ENCODE results near the gene PIEZO1. TPM values are rescaled to one million over a fixed set of nuclear protein-coding genes. Genes with fewer than 3 reads are reported as not detected.
A peak's percentile ranks its signal among the peaks of the same experiment; 100 is the strongest.
"Not testable (repeated sequence)": the region's sequence is repeated elsewhere in the genome, so short reads cannot be mapped to it uniquely, and the experiment has no call there.

Gene PIEZO1, protein sequence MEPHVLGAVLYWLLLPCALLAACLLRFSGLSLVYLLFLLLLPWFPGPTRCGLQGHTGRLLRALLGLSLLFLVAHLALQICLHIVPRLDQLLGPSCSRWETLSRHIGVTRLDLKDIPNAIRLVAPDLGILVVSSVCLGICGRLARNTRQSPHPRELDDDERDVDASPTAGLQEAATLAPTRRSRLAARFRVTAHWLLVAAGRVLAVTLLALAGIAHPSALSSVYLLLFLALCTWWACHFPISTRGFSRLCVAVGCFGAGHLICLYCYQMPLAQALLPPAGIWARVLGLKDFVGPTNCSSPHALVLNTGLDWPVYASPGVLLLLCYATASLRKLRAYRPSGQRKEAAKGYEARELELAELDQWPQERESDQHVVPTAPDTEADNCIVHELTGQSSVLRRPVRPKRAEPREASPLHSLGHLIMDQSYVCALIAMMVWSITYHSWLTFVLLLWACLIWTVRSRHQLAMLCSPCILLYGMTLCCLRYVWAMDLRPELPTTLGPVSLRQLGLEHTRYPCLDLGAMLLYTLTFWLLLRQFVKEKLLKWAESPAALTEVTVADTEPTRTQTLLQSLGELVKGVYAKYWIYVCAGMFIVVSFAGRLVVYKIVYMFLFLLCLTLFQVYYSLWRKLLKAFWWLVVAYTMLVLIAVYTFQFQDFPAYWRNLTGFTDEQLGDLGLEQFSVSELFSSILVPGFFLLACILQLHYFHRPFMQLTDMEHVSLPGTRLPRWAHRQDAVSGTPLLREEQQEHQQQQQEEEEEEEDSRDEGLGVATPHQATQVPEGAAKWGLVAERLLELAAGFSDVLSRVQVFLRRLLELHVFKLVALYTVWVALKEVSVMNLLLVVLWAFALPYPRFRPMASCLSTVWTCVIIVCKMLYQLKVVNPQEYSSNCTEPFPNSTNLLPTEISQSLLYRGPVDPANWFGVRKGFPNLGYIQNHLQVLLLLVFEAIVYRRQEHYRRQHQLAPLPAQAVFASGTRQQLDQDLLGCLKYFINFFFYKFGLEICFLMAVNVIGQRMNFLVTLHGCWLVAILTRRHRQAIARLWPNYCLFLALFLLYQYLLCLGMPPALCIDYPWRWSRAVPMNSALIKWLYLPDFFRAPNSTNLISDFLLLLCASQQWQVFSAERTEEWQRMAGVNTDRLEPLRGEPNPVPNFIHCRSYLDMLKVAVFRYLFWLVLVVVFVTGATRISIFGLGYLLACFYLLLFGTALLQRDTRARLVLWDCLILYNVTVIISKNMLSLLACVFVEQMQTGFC (N-terminal part only)
- 100 to 1,000 TPM; 197 to 326 TPM for total RNA-seq

DNA sequence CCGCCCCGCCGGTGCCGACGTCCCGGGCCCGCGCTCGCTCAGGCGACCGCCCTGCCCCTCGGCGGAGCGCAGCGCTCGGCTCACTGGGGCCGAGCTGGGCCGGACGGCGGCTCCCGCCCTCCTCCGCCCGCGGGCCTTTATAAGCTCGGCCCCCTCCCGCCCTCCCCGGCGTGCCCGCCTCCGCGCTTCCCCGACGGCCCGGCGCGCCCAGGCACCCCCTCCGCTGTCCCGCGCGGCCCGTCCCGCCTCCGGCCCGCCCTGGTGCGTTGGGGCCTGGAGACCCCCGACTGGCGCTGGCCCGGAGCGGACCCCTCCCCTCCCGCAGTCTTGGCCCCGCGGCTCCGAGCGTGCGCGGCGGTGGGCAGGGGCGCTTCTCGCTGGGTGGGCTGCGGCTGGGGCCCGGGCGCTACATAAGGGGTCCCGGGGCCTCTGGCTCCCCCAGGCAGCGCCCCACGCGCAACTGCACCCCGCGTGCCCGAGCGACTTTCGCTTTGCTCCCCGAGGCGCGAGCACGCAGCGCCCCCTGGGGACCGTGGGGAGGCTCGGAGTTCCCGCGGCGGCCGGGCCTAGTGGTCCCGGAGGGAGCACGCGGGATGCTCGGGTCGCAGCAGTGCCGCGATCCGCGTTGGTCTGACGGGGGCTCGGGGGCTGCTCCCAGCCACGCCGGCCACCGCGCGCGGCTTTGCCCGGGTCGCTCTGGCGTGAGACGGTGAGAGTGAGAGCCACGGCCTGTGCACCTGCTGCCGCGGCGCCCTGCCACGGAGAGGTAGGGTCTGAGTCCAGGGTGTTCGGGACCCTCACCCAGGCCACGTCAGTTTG, at the start of gene PIEZO1:
TSS of gene PIEZO1 (minus strand) at position 115 of the 819 bp plus-strand sequence. CDS start 256 bp downstream, outside the sequence.
- no peaks in the 10 kb centered on the region for H3K27me3 Mint-ChIP-seq
- H3K4me3 Mint-ChIP-seq = peak within 1 kb of the TSS; percentile 87
- peak; percentile 14 for ATAC-seq (replicated peaks)
- no peak within 1 kb of the TSS for H3K27ac Mint-ChIP-seq
- H3K4me1 Mint-ChIP-seq = peaks cover 16% of the 10 kb centered on the region
- peaks cover 13% of the 10 kb centered on the region for H3K36me3 Mint-ChIP-seq (ENCODE audit: low read depth)
- no peaks in the 10 kb centered on the region for H3K9me3 Mint-ChIP-seq

DNA sequence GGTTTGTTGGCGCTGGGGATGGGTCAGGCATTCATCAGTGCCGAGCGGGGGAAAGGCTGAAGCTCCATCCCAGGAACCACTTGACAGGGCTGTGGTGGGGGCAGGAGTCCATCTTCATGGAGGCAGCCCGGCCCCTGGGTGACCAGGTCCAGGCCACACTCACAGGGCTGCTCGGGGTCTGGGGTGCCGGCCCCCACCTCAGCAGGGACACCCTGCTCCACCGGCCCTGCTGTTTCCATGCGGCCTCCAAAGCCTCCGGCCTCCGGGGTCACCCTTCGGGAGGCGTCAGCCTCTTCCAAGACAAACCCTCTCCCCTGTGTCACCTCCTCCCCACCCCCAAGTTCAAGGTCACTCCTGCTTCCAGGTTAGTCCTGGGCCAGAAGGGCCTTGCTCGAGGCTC, 49.6 kb upstream of the PIEZO1 start:
- H3K4me3 Mint-ChIP-seq = no peak overlapping the region
- H3K4me1 Mint-ChIP-seq = no peaks in the 10 kb centered on the region
- H3K9me3 Mint-ChIP-seq = no peaks in the 10 kb centered on the region
- H3K27me3 Mint-ChIP-seq = no peaks in the 10 kb centered on the region
- no peaks in the 10 kb centered on the region for H3K36me3 Mint-ChIP-seq (ENCODE audit: low read depth)
- H3K27ac Mint-ChIP-seq = no peak overlapping the region
- ATAC-seq (replicated peaks) = no peak

DNA sequence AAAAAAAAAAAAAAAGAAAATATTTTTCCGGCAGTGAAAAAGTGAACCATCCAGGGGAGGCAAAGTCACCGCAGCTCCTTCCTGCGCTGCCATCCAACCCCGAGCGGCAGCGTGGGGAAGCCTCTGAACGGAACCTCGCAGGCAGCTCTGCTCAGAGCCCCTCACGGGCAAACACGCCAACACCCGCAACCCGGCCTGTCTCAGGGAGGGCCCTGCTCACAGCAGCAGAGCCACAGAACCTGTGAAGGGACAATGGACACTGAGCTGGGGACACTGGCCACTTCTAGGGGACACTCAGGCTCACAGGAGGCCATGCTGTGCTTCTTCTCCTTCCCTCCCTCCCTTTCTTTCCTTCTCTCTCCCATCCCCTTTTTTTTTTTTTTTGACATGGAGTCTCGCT, 48.1 kb upstream of the PIEZO1 start:
- H3K4me3 Mint-ChIP-seq = no peak overlapping the region
- peak overlapping the region; percentile 17 for H3K27ac Mint-ChIP-seq
- no peak for ATAC-seq (replicated peaks)
- no peaks in the 10 kb centered on the region for H3K9me3 Mint-ChIP-seq
- no peaks in the 10 kb centered on the region for H3K27me3 Mint-ChIP-seq
- H3K4me1 Mint-ChIP-seq = no peaks in the 10 kb centered on the region
- no peaks in the 10 kb centered on the region for H3K36me3 Mint-ChIP-seq (ENCODE audit: low read depth)

DNA sequence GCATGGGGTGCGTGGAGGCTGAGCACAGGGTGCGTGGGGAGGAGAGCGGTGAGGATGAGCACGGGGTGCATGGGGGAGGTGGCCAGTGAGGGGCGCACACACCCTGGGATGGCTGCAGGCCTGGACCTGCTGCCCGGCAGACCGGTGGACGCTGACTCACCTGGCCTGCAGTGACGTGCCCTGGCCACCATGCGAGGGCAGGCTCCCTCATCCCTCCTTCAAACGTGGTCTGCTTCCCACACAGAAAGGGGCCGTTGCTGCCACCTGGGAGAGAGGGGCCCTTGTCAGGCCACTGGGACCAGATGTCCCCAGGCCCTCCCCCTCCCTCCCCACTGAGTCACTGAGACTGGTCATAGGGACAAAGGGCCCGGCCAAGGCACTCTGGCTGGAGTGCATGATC, 46.8 kb upstream of the PIEZO1 start:
- H3K4me1 Mint-ChIP-seq = no peaks in the 10 kb centered on the region
- no peaks in the 10 kb centered on the region for H3K36me3 Mint-ChIP-seq (ENCODE audit: low read depth)
- no peak for ATAC-seq (replicated peaks)
- H3K27me3 Mint-ChIP-seq = no peaks in the 10 kb centered on the region
- H3K4me3 Mint-ChIP-seq = no peak overlapping the region
- H3K27ac Mint-ChIP-seq = no peak overlapping the region
- H3K9me3 Mint-ChIP-seq = no peaks in the 10 kb centered on the region

DNA sequence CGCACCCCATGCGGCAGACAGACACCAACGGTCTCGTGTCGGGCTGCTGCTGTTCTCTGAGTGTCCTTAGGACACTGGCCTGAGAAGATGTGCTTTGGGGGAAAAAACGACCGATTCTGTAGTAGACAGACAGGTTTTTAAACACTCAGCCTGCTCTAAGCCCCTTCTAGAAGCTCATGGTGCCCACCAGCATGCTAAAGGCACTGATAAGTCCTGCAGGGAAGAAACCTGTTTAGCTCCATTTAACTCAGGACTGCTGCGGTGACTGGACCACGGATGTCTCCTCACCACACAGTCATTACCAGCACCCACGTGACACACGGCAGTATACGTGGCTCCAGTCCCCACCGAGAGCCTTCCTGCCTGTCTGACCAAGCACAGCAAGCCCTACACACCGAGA, 45.8 kb upstream of the PIEZO1 start:
- no peak for ATAC-seq (replicated peaks)
- Mint-ChIP-seq H3K4me3 (no peak overlapping the region), H3K9me3 (no peaks in the 10 kb centered on the region), H3K27ac (no peak overlapping the region), H3K4me1 (no peaks in the 10 kb centered on the region), H3K27me3 (no peaks in the 10 kb centered on the region), H3K36me3 (ENCODE audit: low read depth) (no peaks in the 10 kb centered on the region)

DNA sequence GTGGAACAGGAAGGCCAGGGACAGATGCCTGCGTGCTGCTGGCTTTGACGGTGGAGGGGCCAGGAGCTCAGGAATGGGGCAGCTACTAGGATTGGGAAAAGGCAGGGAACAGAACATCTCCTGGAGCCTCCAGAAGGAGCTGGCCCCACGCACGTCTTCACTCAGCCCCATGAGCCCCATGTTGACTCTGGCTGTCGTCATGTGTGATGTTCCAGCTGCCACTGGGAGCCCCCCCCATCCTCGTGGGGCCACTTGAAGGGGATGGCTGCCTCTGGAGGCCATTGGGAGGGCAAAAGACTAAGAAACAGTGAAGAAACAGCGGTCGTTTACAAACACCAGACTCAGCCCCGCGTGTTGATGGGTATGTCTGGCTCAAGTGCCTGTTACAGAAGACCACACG, 45.2 kb upstream of the PIEZO1 start:
- H3K36me3 Mint-ChIP-seq (ENCODE audit: low read depth) = no peaks in the 10 kb centered on the region
- H3K4me1 Mint-ChIP-seq = no peaks in the 10 kb centered on the region

DNA sequence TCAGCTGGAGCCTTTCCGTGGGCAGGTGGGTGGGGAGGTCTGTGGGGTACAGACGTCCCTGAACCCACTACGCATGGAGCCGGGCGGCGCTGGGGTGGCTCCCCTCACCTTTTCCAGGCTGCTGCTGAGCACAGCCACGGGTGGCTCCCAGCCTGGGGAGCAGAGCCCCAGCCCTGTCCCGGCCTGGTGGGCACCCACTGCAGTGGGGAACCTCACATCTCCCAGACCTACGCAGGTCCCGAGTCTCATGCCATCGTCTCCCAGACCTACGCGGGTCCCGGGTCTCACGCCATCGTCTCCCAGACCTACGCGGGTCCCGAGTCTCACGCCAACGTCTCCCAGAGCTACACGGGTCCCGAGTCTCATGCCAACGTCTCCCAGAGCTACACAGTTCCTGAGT, 43.7 kb upstream of the PIEZO1 start:
- Mint-ChIP-seq H3K27ac (no peak overlapping the region), H3K4me3 (no peak overlapping the region), H3K27me3 (no peaks in the 10 kb centered on the region), H3K4me1 (no peaks in the 10 kb centered on the region), H3K9me3 (no peaks in the 10 kb centered on the region), H3K36me3 (ENCODE audit: low read depth) (no peaks in the 10 kb centered on the region)
- no peak for ATAC-seq (replicated peaks)

More for the DNA sequence above, 45.2 kb upstream of the PIEZO1 start:
- no peak overlapping the region for H3K4me3 Mint-ChIP-seq
- H3K27ac Mint-ChIP-seq = no peak overlapping the region
- H3K27me3 Mint-ChIP-seq = no peaks in the 10 kb centered on the region
- no peaks in the 10 kb centered on the region for H3K9me3 Mint-ChIP-seq
- no peak for ATAC-seq (replicated peaks)

DNA sequence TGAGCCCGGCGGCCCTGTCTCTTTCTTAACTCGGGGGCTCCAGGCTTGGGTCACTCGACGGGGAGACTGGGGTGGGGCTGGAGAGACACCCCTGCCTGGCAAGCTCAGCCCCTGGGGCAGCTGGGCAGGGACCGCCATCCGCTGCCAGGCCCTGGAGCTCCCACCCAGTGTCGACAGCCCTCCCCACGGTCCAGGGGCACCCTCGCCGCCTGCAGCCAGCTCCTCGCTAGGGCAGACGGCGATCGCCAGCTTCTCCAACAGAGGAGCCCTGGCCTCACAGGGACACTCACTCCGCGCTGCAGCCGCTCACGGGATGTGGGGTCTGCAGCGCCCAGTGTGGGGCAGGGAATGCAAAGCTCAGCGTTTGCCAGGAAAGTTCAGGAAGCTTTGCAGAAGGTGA, 42.7 kb upstream of the PIEZO1 start:
- Mint-ChIP-seq H3K9me3 (no peaks in the 10 kb centered on the region), H3K4me1 (no peaks in the 10 kb centered on the region)

DNA sequence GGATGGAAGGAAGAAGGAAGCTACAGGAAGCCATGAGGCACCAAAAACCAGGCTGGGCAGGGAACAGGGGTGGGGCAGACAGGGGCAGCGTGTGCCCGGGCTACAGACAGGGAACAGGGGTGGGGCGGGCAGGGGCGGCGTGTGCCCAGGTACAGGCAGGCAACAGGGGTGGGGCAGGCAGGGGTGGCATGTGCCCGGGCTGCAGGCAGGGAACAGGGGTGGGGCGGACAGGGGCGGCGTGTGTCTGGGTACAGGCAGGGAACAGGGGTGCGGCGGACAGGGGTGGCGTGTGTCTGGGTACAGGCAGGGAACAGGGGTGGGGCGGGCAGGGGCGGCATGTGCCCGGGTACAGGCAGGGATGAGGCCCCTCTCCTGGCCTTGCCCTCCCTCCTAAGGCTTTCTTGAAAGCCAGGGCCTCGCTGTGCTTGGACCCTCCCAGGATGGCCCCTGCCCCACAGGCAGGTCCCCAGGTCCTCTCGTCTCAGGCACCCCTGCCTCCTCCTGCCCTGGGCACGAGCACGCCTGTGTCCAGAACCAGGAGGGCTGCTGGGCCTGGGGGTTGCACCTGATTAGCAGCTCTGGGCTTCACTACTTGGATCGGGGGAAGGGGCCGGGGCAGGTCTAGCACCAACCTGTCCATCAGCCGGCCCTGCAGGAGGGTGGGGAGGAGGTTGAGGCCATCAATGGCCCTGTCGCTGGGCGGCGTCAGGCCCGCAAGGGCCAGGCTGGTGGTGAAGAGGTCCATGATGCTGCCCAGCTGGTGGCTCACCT, 41.2 kb upstream of the PIEZO1 start:
- no peak for ATAC-seq (replicated peaks)
- H3K27ac Mint-ChIP-seq = no peak overlapping the region
- no peaks in the 10 kb centered on the region for H3K27me3 Mint-ChIP-seq
- H3K4me1 Mint-ChIP-seq = no peaks in the 10 kb centered on the region
- H3K36me3 Mint-ChIP-seq (ENCODE audit: low read depth) = no peaks in the 10 kb centered on the region
- H3K9me3 Mint-ChIP-seq = no peaks in the 10 kb centered on the region
- no peak overlapping the region for H3K4me3 Mint-ChIP-seq

More for the DNA sequence above, 42.7 kb upstream of the PIEZO1 start:
- H3K36me3 Mint-ChIP-seq (ENCODE audit: low read depth) = no peaks in the 10 kb centered on the region
- H3K27ac Mint-ChIP-seq = no peak overlapping the region
- H3K4me3 Mint-ChIP-seq = no peak overlapping the region
- ATAC-seq (replicated peaks) = no peak
- H3K27me3 Mint-ChIP-seq = no peaks in the 10 kb centered on the region

DNA sequence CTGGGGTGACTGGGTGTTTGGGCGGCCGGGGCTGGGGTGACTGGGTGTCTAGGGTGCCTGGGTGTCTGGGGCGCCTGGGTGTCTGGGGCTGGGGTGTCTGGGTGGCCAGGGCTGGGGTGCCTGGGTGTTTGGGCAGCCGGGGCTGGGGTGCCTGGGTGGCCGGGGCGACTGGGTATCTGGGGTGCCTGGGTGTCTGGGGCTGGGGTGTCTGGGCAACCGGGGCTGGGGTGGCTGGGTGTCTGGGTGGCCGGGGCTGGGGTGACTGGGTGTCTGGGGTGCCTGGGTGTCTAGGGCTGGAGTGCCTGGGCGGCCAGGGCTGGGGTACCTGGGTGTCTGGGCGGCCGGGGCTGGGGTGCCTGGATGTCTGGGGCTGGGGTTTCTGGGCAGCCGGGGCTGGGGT, 40.1 kb upstream of the PIEZO1 start:
- ATAC-seq (replicated peaks) = no peak
- Mint-ChIP-seq H3K4me3 (no peak overlapping the region), H3K27me3 (no peaks in the 10 kb centered on the region), H3K27ac (no peak overlapping the region), H3K9me3 (no peaks in the 10 kb centered on the region), H3K4me1 (no peaks in the 10 kb centered on the region), H3K36me3 (ENCODE audit: low read depth) (no peaks in the 10 kb centered on the region)

DNA sequence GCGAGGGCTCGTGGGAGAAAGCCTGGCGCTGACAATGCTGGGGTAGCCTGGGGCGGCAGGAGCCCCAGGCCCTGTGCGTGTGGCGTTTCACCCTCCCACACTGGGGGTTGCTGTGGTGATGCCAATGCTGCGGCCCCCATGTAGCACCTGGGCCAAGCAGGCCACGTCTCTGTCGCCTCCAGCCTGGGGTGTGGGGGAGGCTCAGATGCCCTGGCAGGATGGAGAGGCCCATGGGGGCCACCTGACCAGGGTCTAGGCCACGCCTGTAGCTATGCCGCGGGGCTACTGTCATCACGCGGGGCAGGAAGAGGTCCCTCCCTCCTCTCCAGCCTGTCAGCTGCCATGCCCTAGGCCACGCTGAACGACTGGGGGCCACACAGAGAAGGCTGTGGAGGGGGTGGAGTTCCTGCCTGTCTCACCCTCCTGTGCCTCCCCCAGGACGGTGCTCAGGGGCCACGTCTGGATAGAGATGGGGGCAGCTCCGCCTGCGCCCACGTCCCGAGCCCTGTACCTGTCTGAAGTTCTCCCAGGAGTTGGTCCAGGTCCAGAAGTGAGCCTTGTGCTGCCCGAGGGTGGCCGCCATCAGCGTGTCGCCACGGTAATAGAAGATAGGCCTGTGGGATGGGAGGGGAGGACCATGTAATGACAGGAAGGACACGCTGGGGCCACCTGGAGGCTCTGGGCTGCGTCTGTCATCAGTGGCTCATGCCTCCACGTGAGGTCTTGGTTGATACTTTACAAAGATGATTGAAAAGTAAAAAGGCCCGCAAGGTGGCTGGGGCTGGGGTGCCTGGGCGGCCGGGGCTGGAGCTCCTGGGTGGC, 39.4 kb upstream of the PIEZO1 start:
- ATAC-seq (replicated peaks) = no peak
- no peaks in the 10 kb centered on the region for H3K4me1 Mint-ChIP-seq
- H3K36me3 Mint-ChIP-seq (ENCODE audit: low read depth) = no peaks in the 10 kb centered on the region
- no peak overlapping the region for H3K4me3 Mint-ChIP-seq
- no peaks in the 10 kb centered on the region for H3K9me3 Mint-ChIP-seq
- H3K27me3 Mint-ChIP-seq = no peaks in the 10 kb centered on the region
- H3K27ac Mint-ChIP-seq = no peak overlapping the region

DNA sequence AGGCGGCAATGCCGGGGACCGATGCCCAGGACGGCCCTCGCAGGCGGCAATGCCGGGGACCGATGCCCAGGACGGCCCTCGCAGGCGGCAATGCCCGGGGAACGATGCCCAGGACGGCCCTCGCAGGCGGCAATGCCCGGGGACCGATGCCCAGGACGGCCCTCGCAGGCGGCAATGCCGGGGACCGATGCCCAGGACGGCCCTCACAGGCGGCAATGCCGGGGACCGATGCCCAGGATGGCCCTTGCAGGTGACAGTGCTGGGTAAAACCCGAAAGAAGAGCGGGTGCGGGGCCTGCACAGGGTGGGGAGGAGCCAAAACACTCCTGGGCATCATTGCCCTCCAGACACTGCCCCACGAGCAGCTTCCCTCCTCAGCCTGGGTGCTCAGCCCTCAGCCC, 38.6 kb upstream of the PIEZO1 start:
- H3K4me3 Mint-ChIP-seq; H3K4me1 Mint-ChIP-seq; H3K27me3 Mint-ChIP-seq; H3K36me3 Mint-ChIP-seq (ENCODE audit: low read depth); H3K27ac Mint-ChIP-seq; H3K9me3 Mint-ChIP-seq; ATAC-seq (replicated peaks): not testable (repeated sequence)
